Stimulated activated naive CD4-positive, alpha-beta T cell treated with Interleukin-2 at 50 U/mL for 16 hours (primary cell): ENCODE data around the gene SH3D19.
"Not testable (repeated sequence)": the region's sequence is repeated elsewhere in the genome, so short reads cannot be mapped to it uniquely, and the experiment has no call there.

Source experiments
- DNase-seq: peaks from one replicate; lab custom pipeline; 2025; lab: John Stamatoyannopoulos, UW

SH3D19 gene

GRCh38 chr4:151322570-151322969 is 2.8 kb downstream of the SH3D19 start:
- DNase-seq, result no peak

- not testable (repeated sequence) for DNase-seq
Measured at GRCh38 chr4:151322161-151322560, 3.2 kb downstream of the SH3D19 start.

DNA sequence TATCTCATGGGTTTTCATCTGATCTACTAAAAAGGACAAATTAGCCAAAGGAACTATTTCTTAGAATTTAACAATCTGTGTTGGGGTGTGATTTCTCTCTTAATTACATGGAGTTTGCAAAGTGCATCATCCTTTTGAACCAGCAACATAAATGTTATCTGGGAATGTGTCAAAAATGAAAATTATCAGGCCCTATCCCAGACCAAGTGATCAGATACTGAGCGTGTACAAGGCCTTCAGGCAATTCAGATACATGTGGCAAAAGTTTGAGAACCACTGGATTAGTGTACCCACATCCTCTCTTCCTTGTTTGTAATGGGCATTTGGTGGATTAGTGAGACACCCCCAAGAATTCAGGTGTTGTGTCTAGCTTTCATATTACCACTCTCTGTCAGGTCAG is 3.8 kb downstream of the SH3D19 start:
- DNase-seq, result no peak

GRCh38 chr4:151319490-151319889 is 5.9 kb downstream of the SH3D19 start:
- no peak for DNase-seq

GRCh38 chr4:151318307-151319006 is 6.9 kb downstream of the SH3D19 start:
- no peak for DNase-seq

DNA sequence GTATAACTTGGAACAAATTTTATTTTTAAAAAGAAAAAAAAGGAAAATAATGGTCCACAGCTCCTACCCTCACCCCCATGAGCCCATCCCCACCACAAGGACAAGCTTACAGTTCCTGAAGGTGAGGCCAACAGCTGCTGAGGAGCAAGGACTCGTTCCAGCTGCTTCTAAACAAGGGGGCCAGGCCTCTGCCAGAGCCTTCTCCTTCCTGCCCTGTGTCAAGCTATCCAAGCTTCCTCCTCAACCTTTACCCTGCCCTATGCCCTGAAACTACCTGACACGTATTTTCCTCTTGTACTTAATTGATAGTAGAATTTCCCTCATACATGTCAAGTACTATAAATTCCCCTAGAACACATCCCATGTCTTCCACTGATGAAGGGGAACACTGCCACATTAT is 8.8 kb downstream of the SH3D19 start:
- no peak for DNase-seq

DNA sequence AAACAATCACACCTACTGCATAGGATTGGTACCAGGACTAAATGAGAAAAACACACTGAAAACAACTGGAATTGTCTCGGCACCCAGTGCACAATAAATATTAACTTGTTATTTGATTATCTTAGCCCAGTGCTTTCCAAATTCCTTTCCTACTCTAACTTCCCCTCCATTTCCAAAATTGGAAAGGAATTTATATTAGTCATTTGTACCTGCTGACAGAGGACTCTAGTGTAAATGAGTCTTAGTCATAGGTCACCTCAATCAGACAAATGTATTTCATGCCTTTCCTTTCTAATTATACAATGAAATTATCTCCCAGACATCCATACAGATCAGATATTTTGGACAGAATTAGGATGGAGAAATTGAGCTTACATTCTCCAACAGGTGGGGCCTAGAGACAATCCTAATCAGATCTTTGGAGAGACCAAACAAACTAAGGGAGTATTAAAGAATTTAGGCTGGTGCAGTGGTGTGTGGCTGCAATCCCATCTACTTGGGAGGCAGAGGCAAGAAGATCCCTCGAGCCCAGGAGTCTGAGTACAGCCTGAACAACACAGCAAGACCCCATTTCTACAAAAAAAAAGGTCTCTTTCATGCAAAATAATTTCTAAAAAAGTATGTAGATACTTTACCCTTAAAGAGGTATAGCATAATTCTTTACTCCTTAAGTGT is 10.1 kb downstream of the SH3D19 start:
- DNase-seq, result no peak

DNA sequence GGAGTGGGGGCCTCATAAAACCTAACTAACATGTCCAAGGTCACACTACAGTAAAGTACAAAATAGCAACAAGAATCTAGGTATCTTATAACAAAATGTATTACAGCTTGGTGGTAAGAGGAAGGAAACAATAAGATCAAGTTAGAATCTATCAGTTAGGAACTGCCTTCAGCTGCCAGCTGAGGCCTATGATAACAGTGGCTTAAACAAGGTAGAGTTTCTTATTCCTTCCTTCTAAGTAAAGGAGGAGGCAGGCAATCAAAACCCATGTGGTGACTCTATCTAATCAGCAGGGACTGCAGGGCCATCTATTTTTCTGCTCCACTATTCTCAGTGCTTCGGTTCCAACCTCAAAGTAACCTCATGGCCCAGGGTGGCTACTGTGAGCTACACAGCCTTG is 10.9 kb downstream of the SH3D19 start:
- DNase-seq, result no peak

- no peak for DNase-seq
Measured at GRCh38 chr4:151314010-151314355, 11.4 kb downstream of the SH3D19 start.

- DNase-seq, result no peak
Measured at GRCh38 chr4:151313306-151314009, 11.9 kb downstream of the SH3D19 start.

DNA sequence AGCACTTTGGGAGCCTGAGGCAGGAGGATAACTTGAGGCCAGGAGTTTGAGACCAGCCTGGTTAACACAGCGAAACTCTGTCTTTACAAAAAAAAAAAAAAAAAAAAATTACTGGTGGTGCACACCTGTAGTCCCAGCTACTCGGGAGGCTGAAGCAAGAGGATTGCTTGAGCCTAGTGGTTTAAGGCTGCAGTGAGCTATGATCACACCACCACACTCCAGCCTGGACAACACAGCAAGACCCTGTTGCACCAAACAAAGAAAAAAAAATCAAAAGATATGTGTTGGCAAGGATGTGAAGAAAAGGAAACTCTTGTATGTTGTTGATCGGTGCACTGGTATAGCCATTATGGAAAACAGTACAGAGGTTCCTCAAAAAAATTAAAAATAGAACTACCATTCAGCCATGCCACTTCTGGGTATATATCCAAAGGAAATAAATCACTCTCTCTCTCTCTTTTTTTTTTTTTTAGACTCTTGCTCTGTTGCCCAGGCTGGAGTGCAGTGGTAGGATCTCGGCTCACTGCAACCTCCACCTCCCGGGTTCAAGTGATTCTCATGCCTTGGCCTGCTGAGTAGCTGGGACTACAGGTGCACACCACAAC is 15.2 kb downstream of the SH3D19 start:
- no peak for DNase-seq

- DNase-seq, result no peak
Measured at GRCh38 chr4:151304755-151305154, 20.6 kb downstream of the SH3D19 start.

GRCh38 chr4:151304226-151304625 is 21.2 kb downstream of the SH3D19 start:
- DNase-seq, result no peak

GRCh38 chr4:151302432-151302831 is 23.0 kb downstream of the SH3D19 start:
- DNase-seq, result no peak

GRCh38 chr4:151297170-151297569 is 28.2 kb downstream of the SH3D19 start:
- no peak for DNase-seq

GRCh38 chr4:151296227-151296626 is 29.2 kb downstream of the SH3D19 start:
- no peak for DNase-seq

DNA sequence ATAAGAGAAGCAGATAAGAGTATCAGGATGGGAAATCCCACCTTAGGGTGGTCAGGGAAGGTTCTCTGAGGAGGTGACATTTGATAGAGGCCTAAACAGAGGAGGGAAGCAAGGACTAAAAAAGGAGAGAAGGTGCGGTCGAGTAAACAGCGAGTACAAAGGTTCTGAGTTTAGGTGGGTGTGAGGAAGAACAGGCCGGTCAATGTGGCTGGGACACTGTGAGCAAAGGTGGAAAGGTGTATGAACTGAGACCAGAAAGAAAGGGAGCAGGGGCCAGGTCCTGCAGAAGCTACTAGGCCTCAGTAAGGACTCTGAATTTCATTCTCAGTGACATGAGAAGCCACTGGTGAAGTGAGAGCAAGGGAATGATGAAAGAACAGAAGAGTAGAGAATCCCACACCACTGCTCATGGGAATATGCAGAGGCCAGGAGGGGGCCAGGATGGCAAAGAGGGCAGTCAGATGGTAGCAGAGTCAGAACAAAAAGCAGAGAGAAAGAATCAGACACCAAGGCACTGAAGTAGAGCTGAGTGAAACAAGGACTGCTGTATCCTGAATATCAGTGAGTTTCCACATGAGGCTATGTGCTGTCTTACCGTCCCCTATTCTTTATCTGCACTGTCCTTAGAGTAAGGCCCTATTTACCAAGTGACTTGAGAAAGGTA is 30.4 kb downstream of the SH3D19 start:
- DNase-seq, result no peak

- DNase-seq, result no peak
Measured at GRCh38 chr4:151292038-151292437, 33.4 kb downstream of the SH3D19 start.

GRCh38 chr4:151291485-151291884 is 33.9 kb downstream of the SH3D19 start:
- DNase-seq, result no peak

- no peak for DNase-seq
Measured at GRCh38 chr4:151287409-151287808, 38.0 kb downstream of the SH3D19 start.

GRCh38 chr4:151284534-151285245 is 40.7 kb downstream of the SH3D19 start:
- DNase-seq, result no peak
